PC-9 (cell line): ENCODE data around the gene POF1B. TPM values are rescaled to one million over a fixed set of nuclear protein-coding genes. Genes with fewer than 3 reads are reported as not detected.

Experiments used
- BruUV-seq: library from RNA; stranded (reverse); fragments of 400-500 nt; replicated peaks from 2 replicates; lab custom pipeline; 2021; lab: Mats Ljungman, UMichigan
- CTCF ChIA-PET: fragments of 300-600 bp; sonication (Branson Sonifier 250); formaldehyde crosslinking; loops from one replicate; lab custom pipeline; 2022; ENCODE audit warnings: antibody characterized with exemption; lab: Charles Lee
- POLR2A ChIA-PET: fragments of 300-600 bp; sonication (Branson Sonifier 250); formaldehyde crosslinking; loops from one replicate; lab custom pipeline; 2022; ENCODE audit warnings: antibody characterized with exemption; ENCODE audit not compliant: unreplicated experiment; lab: Charles Lee
- DNase-seq, 2 experiments: peaks; one replicate each; pipeline versions ENCODE4 v3.0.0 to v3.0.0-alpha.2; 2015 to 2022; ENCODE audit warnings: mixed read lengths in 1 of 2
- H2AFZ ChIP-seq: fragments of 200-600 bp; sonication (generic); 2 replicates; pipeline ENCODE4 v1.8.1; 2017; ENCODE audit warnings: antibody characterized with exemption
- H3F3A ChIP-seq: fragments of 200-600 bp; sonication (generic); 2 replicates; pipeline ENCODE4 v1.8.1; 2017; ENCODE audit warnings: antibody characterized with exemption, mild to moderate bottlenecking, low read depth; ENCODE audit not compliant: insufficient read depth
- H3K27ac ChIP-seq: fragments of 200-600 bp; sonication (generic); 2 replicates; pipeline ENCODE4 v1.6.1; 2016; ENCODE audit warnings: mixed run types
- H3K27me3 ChIP-seq: fragments of 200-600 bp; sonication (generic); 2 replicates; pipeline ENCODE4 v1.6.1; 2016; ENCODE audit warnings: low read depth, mixed run types; ENCODE audit not compliant: insufficient read depth
- H3K36me3 ChIP-seq: fragments of 200-600 bp; sonication (generic); 2 replicates; pipeline ENCODE4 v1.6.1; 2016; ENCODE audit warnings: low read depth, mixed run types
- H3K4me1 ChIP-seq: fragments of 200-600 bp; sonication (generic); replicated peaks from 2 replicates; pipeline ENCODE4 v1.6.1; 2016; ENCODE audit warnings: mixed run types; ENCODE audit not compliant: insufficient read depth
- H3K4me2 ChIP-seq: fragments of 200-600 bp; sonication (generic); 2 replicates; pipeline ENCODE4 v1.6.1; 2017; ENCODE audit warnings: mixed run types
- H3K4me3 ChIP-seq: fragments of 200-600 bp; sonication (generic); 2 replicates; pipeline ENCODE4 v1.6.1; 2016; ENCODE audit warnings: mixed run types
- H3K79me2 ChIP-seq: fragments of 200-600 bp; sonication (generic); 2 replicates; pipeline ENCODE4 v1.6.1; 2017; ENCODE audit warnings: low read depth, mixed run types
- H3K9me2 ChIP-seq: fragments of 200-600 bp; sonication (generic); 2 replicates; pipeline ENCODE4 v1.8.1; 2017; ENCODE audit warnings: mild to moderate bottlenecking; ENCODE audit not compliant: insufficient read depth
- H3K9me3 ChIP-seq: fragments of 200-600 bp; sonication (generic); 2 replicates; pipeline ENCODE4 v1.8.1; 2016; ENCODE audit warnings: low read depth; ENCODE audit not compliant: insufficient read depth
- H4K20me1 ChIP-seq: fragments of 200-600 bp; sonication (generic); 2 replicates; pipeline ENCODE4 v1.8.1; 2017; ENCODE audit not compliant: insufficient read depth
- EZH2 ChIP-seq: fragments of 200-600 bp; sonication (generic); IDR thresholded peaks from 2 replicates; pipeline ENCODE4 v1.8.0; 2017; ENCODE audit warnings: antibody characterized with exemption, low read depth
- intact Hi-C: fragments of 100-400 bp; cut with micrococcal nuclease; formaldehyde crosslinking; loops from one replicate; pipeline ENCODE4 v1.10.0; 2022; ENCODE audit not compliant: unreplicated experiment
- total RNA-seq: library from RNA; stranded (reverse); gene quantifications from 2 replicates; pipeline ENCODE4 v1.2.3, GENCODE V29; 2021
- TF ChIP-seq, protein P1 (sequence below): fragments of 200-600 bp; sonication (generic); conservative IDR thresholded peaks from 2 replicates; pipeline ENCODE4 v1.6.1; 2017; ENCODE audit warnings: mixed run types, antibody characterized with exemption, mild to moderate bottlenecking, moderate library complexity

The POF1B gene
- total RNA-seq, 1 experiment from 2014 or later, result 0.61 TPM

DNA sequence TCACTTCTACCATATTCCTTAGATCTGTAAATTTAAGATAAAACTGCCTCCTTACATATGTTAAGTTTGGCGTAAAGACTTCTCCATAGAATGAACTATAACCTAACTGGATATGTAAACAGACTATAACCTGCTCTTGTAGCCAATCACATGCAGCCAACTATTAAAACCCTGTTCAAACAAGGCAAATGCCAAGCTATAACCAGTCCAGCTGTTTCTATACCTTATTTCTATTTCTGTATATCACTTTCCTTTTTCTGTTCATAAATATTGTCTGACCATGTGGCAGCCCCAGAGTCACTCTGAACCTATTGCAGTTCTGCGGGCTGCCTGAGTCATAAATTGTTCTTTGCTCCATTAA is 12.4 kb upstream of the POF1B start:
- Histone ChIP-seq H3K9me2 (no peaks in the 10 kb centered on the region), H3K4me1 (no peaks in the 10 kb centered on the region), H3F3A (no peaks in the 10 kb centered on the region), H3K4me2 (no peak overlapping the region), H3K36me3 (no peaks in the 10 kb centered on the region), H3K79me2 (no peaks in the 10 kb centered on the region), H3K9me3 (no peaks in the 10 kb centered on the region), H2AFZ (no peak overlapping the region), H3K27ac (no peak overlapping the region), H3K27me3 (no peaks in the 10 kb centered on the region), H3K4me3 (no peak overlapping the region), H4K20me1 (no peaks in the 10 kb centered on the region)
- no peak for DNase-seq
- BruUV-seq, result no TSS peak
- CTCF ChIA-PET, result no interaction called here
- no peak for TF ChIP-seq EZH2
- TF ChIP-seq, protein P1, sequence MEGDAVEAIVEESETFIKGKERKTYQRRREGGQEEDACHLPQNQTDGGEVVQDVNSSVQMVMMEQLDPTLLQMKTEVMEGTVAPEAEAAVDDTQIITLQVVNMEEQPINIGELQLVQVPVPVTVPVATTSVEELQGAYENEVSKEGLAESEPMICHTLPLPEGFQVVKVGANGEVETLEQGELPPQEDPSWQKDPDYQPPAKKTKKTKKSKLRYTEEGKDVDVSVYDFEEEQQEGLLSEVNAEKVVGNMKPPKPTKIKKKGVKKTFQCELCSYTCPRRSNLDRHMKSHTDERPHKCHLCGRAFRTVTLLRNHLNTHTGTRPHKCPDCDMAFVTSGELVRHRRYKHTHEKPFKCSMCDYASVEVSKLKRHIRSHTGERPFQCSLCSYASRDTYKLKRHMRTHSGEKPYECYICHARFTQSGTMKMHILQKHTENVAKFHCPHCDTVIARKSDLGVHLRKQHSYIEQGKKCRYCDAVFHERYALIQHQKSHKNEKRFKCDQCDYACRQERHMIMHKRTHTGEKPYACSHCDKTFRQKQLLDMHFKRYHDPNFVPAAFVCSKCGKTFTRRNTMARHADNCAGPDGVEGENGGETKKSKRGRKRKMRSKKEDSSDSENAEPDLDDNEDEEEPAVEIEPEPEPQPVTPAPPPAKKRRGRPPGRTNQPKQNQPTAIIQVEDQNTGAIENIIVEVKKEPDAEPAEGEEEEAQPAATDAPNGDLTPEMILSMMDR, result no peak
- intact Hi-C loops, result no loop called here
- POLR2A ChIA-PET, result no interaction called here

DNA sequence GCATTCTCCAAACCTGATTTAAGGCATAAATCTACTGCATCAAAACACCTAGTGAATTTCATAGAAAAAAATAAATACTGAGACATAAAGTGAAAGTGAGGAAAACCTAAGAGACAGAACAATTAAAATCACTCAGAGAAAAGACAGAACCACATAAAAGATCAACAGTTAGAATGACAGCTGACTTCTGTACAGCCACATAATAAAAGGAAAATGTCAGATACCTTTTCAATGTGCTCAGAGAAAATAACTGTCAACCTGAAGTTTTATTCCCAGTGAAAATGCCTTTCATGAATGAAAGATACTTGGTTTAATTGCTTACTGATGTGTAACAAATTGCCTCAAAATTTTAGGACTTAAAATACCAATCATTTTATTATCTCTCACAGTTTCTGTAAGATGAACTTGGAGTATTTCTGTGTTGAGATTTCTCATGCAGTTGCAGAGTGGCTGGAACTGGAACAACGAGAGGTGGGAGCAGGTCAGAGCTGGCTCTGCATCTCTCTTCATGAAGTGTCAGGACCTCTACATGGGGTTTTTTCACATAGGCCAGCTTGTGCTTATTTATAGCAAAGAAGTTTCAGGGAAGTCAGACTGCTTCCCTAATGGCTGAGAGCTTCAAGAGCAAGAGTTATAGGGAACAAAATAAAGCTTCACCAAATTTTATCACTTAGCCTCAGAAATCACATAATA is 11.9 kb upstream of the POF1B start:
- H4K20me1 ChIP-seq, result no peaks in the 10 kb centered on the region
- H3F3A ChIP-seq, result no peaks in the 10 kb centered on the region
- H3K36me3 ChIP-seq, result no peaks in the 10 kb centered on the region
- H3K27me3 ChIP-seq, result no peaks in the 10 kb centered on the region
- H3K4me2 ChIP-seq, result no peak overlapping the region
- ChIA-PET POLR2A (no interaction called here), CTCF (no interaction called here)
- no peak overlapping the region for H3K27ac ChIP-seq
- no peak overlapping the region for H2AFZ ChIP-seq
- intact Hi-C loops, result no loop called here
- H3K4me3 ChIP-seq, result no peak overlapping the region
- TF ChIP-seq, protein P1, result no peak
- TF ChIP-seq EZH2, result no peak
- no peaks in the 10 kb centered on the region for H3K9me2 ChIP-seq
- DNase-seq, result no peak
- H3K79me2 ChIP-seq, result no peaks in the 10 kb centered on the region
- H3K9me3 ChIP-seq, result no peaks in the 10 kb centered on the region
- no peaks in the 10 kb centered on the region for H3K4me1 ChIP-seq
- BruUV-seq, result no TSS peak

DNA sequence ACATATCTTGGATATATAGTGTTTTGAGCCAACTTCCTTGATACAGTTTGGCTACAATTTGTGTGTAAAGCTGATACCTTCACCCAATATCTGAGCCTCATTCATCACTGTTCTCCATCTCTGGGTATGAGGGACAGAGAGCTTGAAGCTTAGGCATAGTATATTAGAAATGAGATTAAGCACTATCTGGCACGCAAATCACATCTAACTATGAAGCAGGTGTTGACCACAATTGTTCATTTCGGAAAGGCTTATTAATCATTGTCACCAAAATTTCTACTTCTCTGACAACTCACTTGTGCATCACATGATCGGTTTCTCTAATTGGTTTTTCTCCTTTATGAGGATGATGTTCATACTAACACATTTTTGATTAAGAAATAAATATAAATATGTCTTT is 2.1 kb upstream of the POF1B start:
- intact Hi-C loops, result no loop called here
- Histone ChIP-seq H4K20me1 (no peaks in the 10 kb centered on the region), H3K36me3 (no peaks in the 10 kb centered on the region), H3K9me2 (no peaks in the 10 kb centered on the region), H2AFZ (no peak overlapping the region), H3K4me2 (no peak overlapping the region), H3K9me3 (no peaks in the 10 kb centered on the region), H3K27me3 (no peaks in the 10 kb centered on the region), H3K4me3 (no peak overlapping the region), H3K4me1 (no peaks in the 10 kb centered on the region), H3K27ac (no peak overlapping the region), H3K79me2 (no peaks in the 10 kb centered on the region), H3F3A (no peaks in the 10 kb centered on the region)
- CTCF ChIA-PET, result no interaction called here
- POLR2A ChIA-PET, result no interaction called here
- no peak for TF ChIP-seq EZH2
- TF ChIP-seq, protein P1, result no peak
- no TSS peak for BruUV-seq
- no peak for DNase-seq
